GM12878 (cell line): ENCODE results near the gene OPA1. TPM values are rescaled to one million over a fixed set of nuclear protein-coding genes. Genes with fewer than 3 reads are reported as not detected.

Experiments
- CBX3 ChIP-seq: fragments of 200-600 bp; sonication (generic); IDR thresholded peaks from 2 replicates; pipeline ENCODE4 v1.6.1; 2016; ENCODE audit warnings: low read depth, borderline replicate concordance
- EED ChIP-seq: sonication (generic); IDR thresholded peaks from 2 replicates; pipeline ENCODE4 v1.6.1; 2016; ENCODE audit warnings: antibody characterized with exemption, low read depth
- EZH2 ChIP-seq: IDR thresholded peaks from 2 replicates; pipeline ENCODE4 v1.6.1; 2012; ENCODE audit warnings: low read depth, mild to moderate bottlenecking, control low read depth, inconsistent platforms, low read length, borderline replicate concordance; ENCODE audit not compliant: control insufficient read depth
- FOS ChIP-seq: IDR thresholded peaks from 3 replicates; pipeline ENCODE4 v1.6.1; 2011; ENCODE audit warnings: borderline replicate concordance; ENCODE audit not compliant: insufficient read length; ENCODE audit errors: extremely low read depth
- HCFC1 ChIP-seq: fragments of 150-350 bp; IDR thresholded peaks from 2 replicates; pipeline ENCODE4 v1.6.1; 2014; ENCODE audit warnings: low read length
- NFYB ChIP-seq: IDR thresholded peaks from 2 replicates; pipeline ENCODE4 v1.6.1; 2011; ENCODE audit warnings: low read depth, mild to moderate bottlenecking, low read length, improper control_type of control experiment, moderate library complexity; ENCODE audit not compliant: insufficient read depth
- NKRF ChIP-seq: fragments of 450-650 bp; conservative IDR thresholded peaks from 2 replicates; pipeline ENCODE4 v1.6.1; 2017; ENCODE audit warnings: mild to moderate bottlenecking, moderate library complexity
- NRF1 ChIP-seq: conservative IDR thresholded peaks from 2 replicates; pipeline ENCODE4 v1.6.1; 2011; ENCODE audit warnings: mild to moderate bottlenecking, low read depth, low read length, improper control_type of control experiment
- RAD51 ChIP-seq: fragments of 450-650 bp; IDR thresholded peaks from 2 replicates; pipeline ENCODE4 v1.6.1; 2016; ENCODE audit warnings: moderate library complexity, mild to moderate bottlenecking, inconsistent platforms
- RELB ChIP-seq: fragments of 450-650 bp; IDR thresholded peaks from 2 replicates; pipeline ENCODE4 v1.6.1; 2017; ENCODE audit warnings: low read depth, mild to moderate bottlenecking, moderate library complexity
- SIX5 ChIP-seq: IDR thresholded peaks from 2 replicates; pipeline ENCODE4 v1.6.1; 2011; ENCODE audit warnings: mild to moderate bottlenecking, low read depth, low read length, moderate library complexity; ENCODE audit not compliant: severe bottlenecking
- SMAD5 ChIP-seq: IDR thresholded peaks from 2 replicates; pipeline ENCODE4 v1.6.1; 2016; ENCODE audit warnings: antibody characterized with exemption, low read depth
- SRF ChIP-seq, 2 experiments: IDR thresholded peaks; 2 replicates each; pipeline ENCODE4 v1.6.1; 2011; ENCODE audit warnings: low read depth in 2 of 2, low read length in 2 of 2, mild to moderate bottlenecking in 1 of 2, moderate library complexity in 1 of 2
- ZNF207 ChIP-seq: fragments of 450-650 bp; IDR thresholded peaks from 2 replicates; pipeline ENCODE4 v1.6.1; 2014; ENCODE audit warnings: antibody characterized with exemption, mild to moderate bottlenecking, borderline replicate concordance
- ZNF24 ChIP-seq: fragments of 450-650 bp; IDR thresholded peaks from 2 replicates; pipeline ENCODE4 v1.6.1; 2017; ENCODE audit warnings: antibody characterized with exemption, mild to moderate bottlenecking
- ZSCAN29 ChIP-seq: fragments of 450-650 bp; IDR thresholded peaks from 2 replicates; pipeline ENCODE4 v1.6.1; 2017; ENCODE audit warnings: mild to moderate bottlenecking, moderate library complexity
- polyA plus RNA-seq, 11 experiments: library from polyadenylated mRNA; depleted of rRNA in 4 of 11; unstranded in 6 of 11; stranded (reverse) in 5 of 11; fragments of >200 nt; fragmentation: Nextera tagmentation in 4 of 11; fragmentation: Illumina TruSeq in 1 of 11; extraction: Ambion mirVana in 4 of 11; extraction: Trizol in 1 of 11; gene quantifications; 1 replicate in 1 of 11; 2 replicates in 10 of 11; pipeline versions ENCODE4 v1.2.1 to v1.2.3, GENCODE V29; 2011 to 2016; ENCODE audit warnings: inconsistent platforms in 2 of 11, missing spikeins in 2 of 11, low read depth in 1 of 11
- total RNA-seq, 4 experiments: library from RNA; depleted of rRNA in 3 of 4; stranded (reverse); fragments of >200 nt in 3 of 4; fragmentation: Illumina TruSeq in 1 of 4; extraction: Trizol in 1 of 4; gene quantifications; 2 replicates each; pipeline versions ENCODE4 v1.2.1 to v1.2.3, GENCODE V29; 2013 to 2021
- TF ChIP-seq, protein P1 (sequence below): fragments of 450-650 bp; IDR thresholded peaks from 2 replicates; pipeline ENCODE4 v1.6.1; 2017; ENCODE audit warnings: antibody characterized with exemption, mild to moderate bottlenecking, moderate library complexity
- TF ChIP-seq, protein P2 (sequence below): IDR thresholded peaks from 2 replicates; pipeline ENCODE4 v1.6.1; 2011; ENCODE audit warnings: borderline replicate concordance, low read depth, mild to moderate bottlenecking, moderate library complexity, low read length; ENCODE audit not compliant: insufficient read depth, poor library complexity, severe bottlenecking
- TF ChIP-seq, protein P3 (sequence below): IDR thresholded peaks from 2 replicates; pipeline ENCODE4 v1.6.1; 2012; ENCODE audit warnings: low read length, inconsistent platforms

Gene OPA1
- total and polyA plus RNA-seq, 10 of the 15 experiments (the other 5 are each of a cell fraction or from before 2014, with no cell fraction given), result 14.7 to 108 (median 59.3) TPM

DNA sequence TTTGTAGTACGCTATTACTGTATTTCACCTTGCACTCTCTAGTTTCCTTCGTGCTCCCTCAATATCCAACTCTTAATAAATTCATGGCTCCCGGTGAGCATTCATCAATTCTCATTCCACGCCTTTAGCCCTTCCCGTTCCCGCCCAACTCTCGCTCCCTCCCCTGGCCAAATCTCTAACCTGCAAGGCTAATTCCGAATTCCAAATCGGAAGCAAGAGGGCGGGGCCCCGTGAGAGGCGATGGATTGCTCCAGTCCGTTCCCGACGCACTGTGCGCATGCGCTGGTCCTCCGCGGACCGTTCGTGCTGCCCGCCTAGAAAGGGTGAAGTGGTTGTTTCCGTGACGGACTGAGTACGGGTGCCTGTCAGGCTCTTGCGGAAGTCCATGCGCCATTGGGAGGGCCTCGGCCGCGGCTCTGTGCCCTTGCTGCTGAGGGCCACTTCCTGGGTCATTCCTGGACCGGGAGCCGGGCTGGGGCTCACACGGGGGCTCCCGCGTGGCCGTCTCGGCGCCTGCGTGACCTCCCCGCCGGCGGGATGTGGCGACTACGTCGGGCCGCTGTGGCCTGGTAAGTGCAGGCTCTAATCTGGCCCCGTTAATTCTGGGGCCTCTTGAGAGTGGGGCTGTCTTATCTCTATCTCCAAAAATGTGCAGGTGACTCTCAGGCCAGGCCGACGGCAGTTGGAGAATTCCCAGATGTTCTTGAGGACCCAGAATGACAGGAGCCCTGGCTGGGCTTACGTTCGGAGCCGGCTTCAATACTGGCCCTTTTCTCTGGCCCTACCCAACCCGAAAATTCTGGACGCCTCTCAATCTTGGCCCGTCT, at the start of gene OPA1 (continued):
- peak; percentile 97 for TF ChIP-seq RELB
- TF ChIP-seq NKRF, result peak; percentile 71; the same call in 1 of the 2 replicates
- TF ChIP-seq HCFC1, result peak; percentile 94
- no peak for TF ChIP-seq NFYB
- TF ChIP-seq, protein P1, sequence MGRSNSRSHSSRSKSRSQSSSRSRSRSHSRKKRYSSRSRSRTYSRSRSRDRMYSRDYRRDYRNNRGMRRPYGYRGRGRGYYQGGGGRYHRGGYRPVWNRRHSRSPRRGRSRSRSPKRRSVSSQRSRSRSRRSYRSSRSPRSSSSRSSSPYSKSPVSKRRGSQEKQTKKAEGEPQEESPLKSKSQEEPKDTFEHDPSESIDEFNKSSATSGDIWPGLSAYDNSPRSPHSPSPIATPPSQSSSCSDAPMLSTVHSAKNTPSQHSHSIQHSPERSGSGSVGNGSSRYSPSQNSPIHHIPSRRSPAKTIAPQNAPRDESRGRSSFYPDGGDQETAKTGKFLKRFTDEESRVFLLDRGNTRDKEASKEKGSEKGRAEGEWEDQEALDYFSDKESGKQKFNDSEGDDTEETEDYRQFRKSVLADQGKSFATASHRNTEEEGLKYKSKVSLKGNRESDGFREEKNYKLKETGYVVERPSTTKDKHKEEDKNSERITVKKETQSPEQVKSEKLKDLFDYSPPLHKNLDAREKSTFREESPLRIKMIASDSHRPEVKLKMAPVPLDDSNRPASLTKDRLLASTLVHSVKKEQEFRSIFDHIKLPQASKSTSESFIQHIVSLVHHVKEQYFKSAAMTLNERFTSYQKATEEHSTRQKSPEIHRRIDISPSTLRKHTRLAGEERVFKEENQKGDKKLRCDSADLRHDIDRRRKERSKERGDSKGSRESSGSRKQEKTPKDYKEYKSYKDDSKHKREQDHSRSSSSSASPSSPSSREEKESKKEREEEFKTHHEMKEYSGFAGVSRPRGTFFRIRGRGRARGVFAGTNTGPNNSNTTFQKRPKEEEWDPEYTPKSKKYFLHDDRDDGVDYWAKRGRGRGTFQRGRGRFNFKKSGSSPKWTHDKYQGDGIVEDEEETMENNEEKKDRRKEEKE, result no peak
- no peak for TF ChIP-seq EZH2
- peak; percentile 92 for TF ChIP-seq NRF1
- no peak for TF ChIP-seq FOS
- TF ChIP-seq SMAD5, result 0 out of 2 replicates have a peak, but pooled peaks have one; percentile 6
- peak; percentile 31 to 88; a peak in 3 of 4 replicates for TF ChIP-seq SRF (IDR thresholded peaks at IDR 0.05; ENCODE audit: low read depth in 2 of 2, low read length in 2 of 2)
- TF ChIP-seq, protein P2, sequence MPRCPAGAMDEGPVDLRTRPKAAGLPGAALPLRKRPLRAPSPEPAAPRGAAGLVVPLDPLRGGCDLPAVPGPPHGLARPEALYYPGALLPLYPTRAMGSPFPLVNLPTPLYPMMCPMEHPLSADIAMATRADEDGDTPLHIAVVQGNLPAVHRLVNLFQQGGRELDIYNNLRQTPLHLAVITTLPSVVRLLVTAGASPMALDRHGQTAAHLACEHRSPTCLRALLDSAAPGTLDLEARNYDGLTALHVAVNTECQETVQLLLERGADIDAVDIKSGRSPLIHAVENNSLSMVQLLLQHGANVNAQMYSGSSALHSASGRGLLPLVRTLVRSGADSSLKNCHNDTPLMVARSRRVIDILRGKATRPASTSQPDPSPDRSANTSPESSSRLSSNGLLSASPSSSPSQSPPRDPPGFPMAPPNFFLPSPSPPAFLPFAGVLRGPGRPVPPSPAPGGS, result no peak
- TF ChIP-seq, protein P3, sequence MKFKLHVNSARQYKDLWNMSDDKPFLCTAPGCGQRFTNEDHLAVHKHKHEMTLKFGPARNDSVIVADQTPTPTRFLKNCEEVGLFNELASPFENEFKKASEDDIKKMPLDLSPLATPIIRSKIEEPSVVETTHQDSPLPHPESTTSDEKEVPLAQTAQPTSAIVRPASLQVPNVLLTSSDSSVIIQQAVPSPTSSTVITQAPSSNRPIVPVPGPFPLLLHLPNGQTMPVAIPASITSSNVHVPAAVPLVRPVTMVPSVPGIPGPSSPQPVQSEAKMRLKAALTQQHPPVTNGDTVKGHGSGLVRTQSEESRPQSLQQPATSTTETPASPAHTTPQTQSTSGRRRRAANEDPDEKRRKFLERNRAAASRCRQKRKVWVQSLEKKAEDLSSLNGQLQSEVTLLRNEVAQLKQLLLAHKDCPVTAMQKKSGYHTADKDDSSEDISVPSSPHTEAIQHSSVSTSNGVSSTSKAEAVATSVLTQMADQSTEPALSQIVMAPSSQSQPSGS, result peak; percentile 23; the same call in 1 of the 2 replicates
- peak; percentile 69; the same call in 1 of the 2 replicates for TF ChIP-seq EED
- TF ChIP-seq ZSCAN29, result no peak; the same call in 1 of the 2 replicates
- TF ChIP-seq RAD51, result no peak
- peak; percentile 81 for TF ChIP-seq ZNF24
- TF ChIP-seq SIX5, result peak; percentile 84
- no peak for TF ChIP-seq CBX3
- peak; percentile 98 for TF ChIP-seq ZNF207
